KOPT-K1 (cell line): ENCODE data around the gene KISS1R.
"Not testable (repeated sequence)": the region's sequence is repeated elsewhere in the genome, so short reads cannot be mapped to it uniquely, and the experiment has no call there.

Experiments
- H3K27ac ChIP-seq: fragments of 200-600 bp; sonication (generic); 2 replicates; pipeline ENCODE4 v1.5.1; 2016; ENCODE audit warnings: antibody characterized with exemption, mild to moderate bottlenecking, low read depth, low read length; ENCODE audit not compliant: poor library complexity, severe bottlenecking
- H3K36me3 ChIP-seq: fragments of 200-600 bp; sonication (generic); 2 replicates; pipeline ENCODE4 v1.5.1; 2017; ENCODE audit warnings: antibody characterized with exemption, mild to moderate bottlenecking, low read length, moderate library complexity; ENCODE audit not compliant: insufficient read depth
- H3K9me3 ChIP-seq: fragments of 200-600 bp; sonication (generic); 2 replicates; pipeline ENCODE4 v1.5.1; 2017; ENCODE audit warnings: antibody characterized with exemption, low read length, mild to moderate bottlenecking; ENCODE audit not compliant: insufficient read depth, poor library complexity, severe bottlenecking

The KISS1R gene

DNA sequence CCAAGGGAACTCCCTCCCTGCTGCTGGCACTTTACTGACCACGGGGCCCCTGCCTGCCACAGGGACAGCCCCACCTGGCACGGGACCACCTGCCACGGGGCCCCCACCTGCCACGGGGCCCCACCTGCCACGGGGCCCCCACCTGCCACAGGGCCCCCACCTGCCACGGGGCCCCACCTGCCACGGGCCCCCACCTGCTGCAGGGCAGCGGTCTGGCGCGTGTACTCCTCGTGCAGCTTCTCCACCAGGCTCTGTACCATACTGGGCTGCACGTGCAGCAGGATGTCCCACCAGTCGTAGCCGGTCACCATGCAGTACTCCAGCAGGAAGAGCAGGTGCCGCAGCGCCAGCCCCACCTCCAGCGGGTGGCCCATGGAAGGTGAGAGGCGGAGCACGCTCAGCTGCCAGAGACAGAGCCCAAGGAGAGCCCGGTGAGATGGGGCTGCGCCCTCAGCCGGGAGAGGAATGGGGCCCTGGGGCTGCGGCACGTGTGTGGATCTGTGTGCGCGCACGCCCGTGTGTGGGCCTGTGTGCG, 40.3 kb upstream of the KISS1R start:
- no peak overlapping the region for H3K27ac ChIP-seq
- H3K9me3 ChIP-seq = no peaks in the 10 kb centered on the region
- peaks cover 39% of the 10 kb centered on the region; the same call in 1 of the 2 replicates for H3K36me3 ChIP-seq

DNA sequence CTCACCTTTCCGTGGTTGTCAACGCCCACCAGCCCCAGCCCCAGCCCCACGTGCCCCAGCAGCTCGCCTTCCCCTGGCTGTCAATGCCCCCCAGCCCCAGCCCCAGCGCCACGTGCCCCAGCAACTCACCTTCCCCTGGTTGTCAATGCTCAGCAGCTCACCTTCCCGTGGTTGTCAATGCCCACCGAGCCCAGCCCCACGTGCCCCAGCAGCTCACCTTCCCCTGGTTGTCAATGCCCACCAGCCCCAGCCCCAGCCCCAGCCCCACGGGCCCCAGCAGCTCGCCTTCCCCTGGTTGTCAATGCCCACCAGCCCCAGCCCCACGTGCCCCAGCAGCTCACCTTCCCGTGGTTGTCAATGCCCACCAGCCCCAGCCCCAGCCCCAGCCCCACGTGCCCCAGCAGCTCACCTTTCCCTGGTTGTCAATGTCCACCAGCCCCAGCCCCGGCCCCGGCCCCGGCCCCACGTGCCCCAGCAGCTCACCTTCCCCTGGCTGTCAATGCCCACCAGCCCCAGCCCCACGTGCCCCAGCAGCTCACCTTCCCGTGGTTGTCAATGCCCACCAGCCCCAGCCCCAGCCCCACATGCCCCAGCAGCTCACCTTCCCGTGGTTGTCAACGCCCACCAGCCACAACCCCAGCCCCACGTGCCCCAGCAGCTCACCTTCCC, 39.0 kb upstream of the KISS1R start:
- not testable (repeated sequence) for H3K9me3 ChIP-seq, H3K27ac ChIP-seq
- peaks cover 51% of the 10 kb centered on the region; the same call in 1 of the 2 replicates for H3K36me3 ChIP-seq

DNA sequence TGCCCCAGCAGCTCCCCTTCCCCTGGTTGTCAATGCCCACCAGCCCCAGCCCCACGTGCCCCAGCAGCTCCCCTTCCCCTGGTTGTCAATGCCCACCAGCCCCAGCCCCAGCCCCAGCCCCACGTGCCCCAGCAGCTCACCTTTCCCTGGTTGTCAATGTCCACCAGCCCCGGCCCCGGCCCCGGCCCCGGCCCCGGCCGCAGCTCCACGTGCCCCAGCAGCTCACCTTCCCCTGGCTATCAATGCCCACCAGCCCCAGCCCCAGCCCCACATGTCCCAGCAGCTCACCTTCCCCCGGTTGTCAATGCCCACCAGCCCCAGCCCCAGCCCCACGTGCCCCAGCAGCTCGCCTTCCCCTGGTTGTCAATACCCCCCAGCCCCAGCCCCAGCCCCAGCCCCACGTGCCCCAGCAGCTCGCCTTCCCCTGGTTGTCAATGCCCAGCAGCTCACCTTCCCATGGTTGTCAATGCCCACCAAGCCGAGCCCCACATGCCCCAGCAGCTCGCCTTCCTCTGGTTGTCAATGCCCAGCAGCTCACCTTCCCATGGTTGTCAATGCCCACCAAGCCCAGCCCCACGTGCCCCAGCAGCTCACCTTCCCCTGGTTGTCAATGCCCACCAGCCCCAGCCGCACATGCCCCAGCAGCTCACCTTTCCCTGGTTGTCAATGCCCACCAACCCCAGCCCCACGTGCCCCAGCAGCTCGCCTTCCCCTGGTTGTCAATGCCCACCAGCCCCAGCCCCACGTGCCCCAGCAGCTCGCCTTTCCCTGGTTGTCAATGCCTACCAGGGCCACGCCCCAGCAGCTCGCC, 38.2 kb upstream of the KISS1R start:
- H3K36me3 ChIP-seq = peaks cover 53% of the 10 kb centered on the region; the same call in 1 of the 2 replicates
- not testable (repeated sequence) for H3K9me3 ChIP-seq

DNA sequence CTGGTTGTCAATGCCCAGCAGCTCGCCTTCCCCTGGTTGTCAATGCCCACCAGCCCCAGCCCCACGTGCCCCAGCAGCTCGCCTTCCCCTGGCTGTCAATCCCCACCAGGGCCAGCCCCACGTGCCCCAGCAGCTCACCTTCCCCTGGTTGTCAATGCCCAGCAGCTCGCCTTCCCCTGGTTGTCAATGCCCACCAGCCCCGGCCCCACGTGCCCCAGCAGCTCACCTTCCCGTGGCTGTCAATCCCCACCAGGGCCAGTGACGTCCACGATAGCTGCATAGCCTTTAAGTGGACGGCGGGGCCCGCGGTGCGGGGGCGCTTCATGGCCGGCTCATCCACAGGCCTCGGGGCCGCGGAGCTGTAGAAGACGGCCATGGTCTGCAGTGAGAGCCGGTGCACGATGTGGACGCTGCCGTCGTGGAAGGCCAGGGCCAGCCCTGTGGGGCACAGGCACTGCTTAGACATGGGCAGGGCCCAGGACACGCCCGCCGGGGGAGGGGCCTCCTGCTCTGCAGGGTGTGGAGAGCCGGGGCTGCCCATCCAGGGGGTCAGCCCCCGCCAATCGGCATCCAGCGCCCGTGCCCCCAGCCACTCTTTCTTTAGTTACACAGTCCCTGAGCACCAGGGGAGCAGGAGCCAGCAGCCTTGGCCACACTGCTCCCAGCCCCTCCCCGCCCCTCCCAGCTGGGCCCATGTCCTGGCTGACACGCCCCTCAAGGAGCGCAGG, 37.3 kb upstream of the KISS1R start:
- H3K27ac ChIP-seq = no peak overlapping the region
- H3K36me3 ChIP-seq = peaks cover 49% of the 10 kb centered on the region; the same call in 1 of the 2 replicates
- no peaks in the 10 kb centered on the region for H3K9me3 ChIP-seq

More for the DNA sequence above, 38.2 kb upstream of the KISS1R start:
- not testable (repeated sequence) for H3K27ac ChIP-seq

DNA sequence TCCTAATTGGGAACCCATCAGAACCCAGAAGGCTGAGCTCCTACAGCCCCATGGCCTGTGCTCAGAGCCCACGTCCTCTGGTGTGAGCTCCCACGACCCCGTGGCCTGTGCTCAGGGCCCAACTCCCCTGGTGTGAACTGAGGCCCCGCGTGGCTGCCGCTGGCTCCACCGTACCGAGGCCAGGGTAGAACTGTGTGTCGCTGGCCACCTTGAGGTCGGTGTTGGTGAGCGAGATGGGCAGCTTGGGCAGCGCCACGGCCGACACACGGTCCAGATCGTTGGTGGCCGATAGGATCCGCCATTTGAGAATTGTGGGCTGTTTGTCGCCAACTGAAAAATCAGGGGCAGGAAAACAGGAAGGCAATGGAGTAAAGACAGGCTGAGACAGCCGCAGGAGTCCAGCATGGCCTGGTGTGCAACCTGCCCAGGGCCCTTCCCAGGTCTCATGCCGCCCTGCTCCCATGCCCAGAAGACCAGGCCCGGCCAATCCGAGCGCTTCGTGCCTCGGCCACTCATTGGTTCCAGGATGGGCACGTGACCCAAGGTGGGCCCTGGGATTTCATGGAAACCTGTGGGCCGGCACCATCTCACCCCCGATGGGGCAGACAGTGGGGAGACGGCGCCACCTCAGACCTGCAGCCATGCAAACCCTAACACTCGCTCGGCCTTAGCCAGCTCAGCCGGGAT, 35.6 kb upstream of the KISS1R start:
- H3K27ac ChIP-seq = no peak overlapping the region
- H3K9me3 ChIP-seq = no peaks in the 10 kb centered on the region
- H3K36me3 ChIP-seq = peaks cover 53% of the 10 kb centered on the region; the same call in 1 of the 2 replicates

DNA sequence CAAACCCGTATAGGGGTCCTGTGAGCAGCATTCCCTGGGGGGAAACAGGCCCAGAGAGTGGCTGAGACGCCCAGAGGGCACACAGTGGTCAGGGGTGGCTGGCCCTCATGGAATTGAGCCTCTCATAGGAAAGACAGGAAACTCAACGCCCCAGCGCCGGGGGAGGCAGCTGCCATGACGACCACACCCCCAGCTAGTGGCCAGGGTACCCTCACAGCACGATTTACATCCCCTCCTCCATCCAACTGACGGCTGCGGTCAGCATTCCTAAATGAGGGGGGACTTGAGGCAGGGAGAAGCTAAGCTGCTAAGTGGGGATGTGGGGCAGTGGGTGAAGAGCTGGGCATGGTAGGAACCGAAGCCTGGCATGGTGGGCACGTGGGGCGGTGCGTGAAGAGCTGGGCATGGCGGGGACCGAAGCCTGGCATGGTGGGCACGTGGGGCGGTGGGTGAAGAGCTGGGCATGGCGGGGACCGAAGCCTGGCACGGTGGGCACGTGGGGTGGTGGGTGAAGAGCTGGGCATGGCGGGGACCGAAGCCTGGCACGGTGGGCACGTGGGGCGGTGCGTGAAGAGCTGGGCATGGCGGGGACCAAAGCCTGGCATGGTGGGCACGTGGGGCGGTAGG, 34.1 kb upstream of the KISS1R start:
- Histone ChIP-seq H3K27ac (no peak overlapping the region), H3K36me3 (peaks cover 64% of the 10 kb centered on the region), H3K9me3 (no peaks in the 10 kb centered on the region)

DNA sequence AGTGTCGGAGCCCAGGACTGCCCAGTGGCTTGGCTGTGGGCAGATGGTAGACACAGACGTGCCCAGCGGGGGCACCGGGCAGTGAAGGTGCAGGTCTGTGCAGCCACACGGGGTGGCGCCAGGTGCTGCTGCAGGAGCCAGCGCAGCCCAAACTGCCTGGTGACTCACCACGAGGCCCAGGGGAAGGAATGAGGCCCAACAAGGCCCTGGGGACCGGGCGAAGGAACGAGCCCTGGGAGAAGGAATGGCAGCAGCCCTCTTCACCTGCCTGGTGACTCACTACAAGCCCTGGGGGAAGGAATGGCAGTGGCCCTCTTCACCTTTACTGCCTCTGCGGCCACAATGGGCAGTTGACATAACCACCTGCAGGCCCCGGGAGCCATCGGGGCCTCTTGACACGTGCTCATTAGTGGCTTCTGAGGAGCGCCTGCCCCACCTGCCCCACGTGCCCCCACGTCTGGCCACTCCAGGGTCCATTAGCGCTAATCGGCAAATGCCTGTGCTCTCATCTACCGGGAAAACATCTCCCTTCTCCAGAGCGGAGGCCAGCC, 33.4 kb upstream of the KISS1R start:
- Histone ChIP-seq H3K36me3 (peaks cover 69% of the 10 kb centered on the region), H3K9me3 (no peaks in the 10 kb centered on the region), H3K27ac (no peak overlapping the region)

DNA sequence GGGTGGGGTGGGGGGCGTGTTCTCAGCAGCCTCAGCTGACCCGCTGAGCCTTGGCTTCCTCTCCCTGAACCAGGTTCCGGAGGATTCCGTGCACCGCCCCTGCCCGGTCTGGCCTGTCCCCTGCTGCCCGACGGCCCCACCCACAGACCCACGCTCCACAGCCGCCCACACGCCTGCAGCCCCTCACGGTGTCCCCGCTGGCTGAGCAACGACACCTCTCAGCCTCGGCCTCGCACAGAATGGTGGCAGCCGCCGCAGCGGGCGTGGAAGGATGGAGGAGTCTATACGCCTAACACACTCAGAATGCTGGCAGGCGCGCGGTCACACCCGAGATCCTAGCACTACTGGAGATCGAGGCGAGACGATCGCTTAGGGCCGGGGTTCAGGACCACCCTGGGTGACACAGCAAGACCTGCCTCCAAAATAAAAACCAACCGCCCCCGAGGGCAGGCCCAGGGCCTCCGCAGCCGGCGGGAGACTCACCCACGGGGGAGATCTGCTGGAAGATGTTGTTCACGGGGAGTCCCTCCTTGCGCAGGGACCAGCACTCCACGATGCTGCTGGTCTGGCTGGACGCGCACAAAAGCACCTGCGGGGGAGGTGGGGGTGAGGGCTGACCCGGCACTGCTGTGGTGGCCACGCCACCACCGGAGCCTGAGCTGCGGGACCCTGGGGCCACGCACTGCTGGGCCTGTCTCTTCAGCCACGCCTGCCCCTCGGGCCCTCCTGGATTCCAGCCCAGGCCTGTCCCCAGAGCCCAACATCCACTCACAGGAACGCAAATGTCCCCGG, 32.5 kb upstream of the KISS1R start:
- Histone ChIP-seq H3K27ac (no peak overlapping the region), H3K36me3 (peaks cover 77% of the 10 kb centered on the region), H3K9me3 (no peaks in the 10 kb centered on the region)

DNA sequence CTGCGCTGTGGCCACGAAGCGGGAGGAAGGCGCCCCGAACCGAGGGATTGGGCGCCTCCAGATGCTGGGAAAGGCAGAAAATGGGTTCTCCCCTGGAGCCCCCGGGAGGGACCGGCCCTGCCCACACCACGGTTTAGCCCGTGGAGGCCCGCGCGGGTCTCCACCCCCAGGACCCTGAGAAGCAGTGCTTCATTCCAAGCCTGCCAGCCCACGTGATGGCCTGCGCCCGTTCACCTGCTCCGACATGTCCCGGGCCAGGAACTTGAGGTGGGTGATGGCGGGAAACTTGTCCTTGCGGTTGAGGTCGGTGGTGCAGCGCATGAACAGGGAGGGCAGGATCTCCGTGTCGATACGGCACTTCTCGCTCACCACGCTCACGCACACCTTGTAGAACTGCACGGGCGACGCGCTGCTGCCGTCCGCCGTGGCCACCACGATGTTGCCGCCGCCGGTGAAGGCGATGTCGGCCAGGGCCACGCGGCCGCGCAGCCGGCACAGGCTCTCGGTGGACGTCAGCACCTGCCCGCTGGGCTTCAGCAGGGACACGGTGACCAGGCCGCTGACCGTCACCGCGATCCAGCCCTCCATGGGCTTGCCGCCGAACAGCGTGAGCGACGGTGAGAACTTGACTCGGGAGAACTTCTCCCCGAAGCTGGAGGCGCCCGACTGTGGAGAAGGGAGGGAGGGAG, 31.5 kb upstream of the KISS1R start:
- Histone ChIP-seq H3K27ac (no peak overlapping the region), H3K9me3 (no peaks in the 10 kb centered on the region), H3K36me3 (peaks cover 83% of the 10 kb centered on the region)

DNA sequence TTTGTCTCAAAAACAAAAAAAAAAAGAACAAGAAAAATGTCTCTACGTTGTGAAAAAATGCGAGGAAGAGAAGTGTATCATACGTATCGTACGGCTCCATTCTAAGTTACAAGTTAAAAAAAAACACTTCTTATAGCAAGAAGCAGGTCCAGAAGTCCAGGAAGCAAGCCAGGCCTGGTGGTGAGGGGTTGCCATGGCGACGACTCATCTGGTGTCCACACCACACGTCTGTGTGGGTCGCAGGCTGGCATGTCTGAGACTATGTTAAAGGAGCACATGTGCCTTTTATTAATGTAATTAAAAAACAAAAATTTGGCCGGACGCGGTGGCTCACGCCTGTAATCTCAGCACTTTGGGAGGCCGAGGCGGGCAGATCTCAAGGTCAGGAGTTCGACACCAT, 30.1 kb upstream of the KISS1R start:
- Histone ChIP-seq H3K27ac (no peak overlapping the region), H3K9me3 (no peaks in the 10 kb centered on the region), H3K36me3 (peaks cover 72% of the 10 kb centered on the region)

DNA sequence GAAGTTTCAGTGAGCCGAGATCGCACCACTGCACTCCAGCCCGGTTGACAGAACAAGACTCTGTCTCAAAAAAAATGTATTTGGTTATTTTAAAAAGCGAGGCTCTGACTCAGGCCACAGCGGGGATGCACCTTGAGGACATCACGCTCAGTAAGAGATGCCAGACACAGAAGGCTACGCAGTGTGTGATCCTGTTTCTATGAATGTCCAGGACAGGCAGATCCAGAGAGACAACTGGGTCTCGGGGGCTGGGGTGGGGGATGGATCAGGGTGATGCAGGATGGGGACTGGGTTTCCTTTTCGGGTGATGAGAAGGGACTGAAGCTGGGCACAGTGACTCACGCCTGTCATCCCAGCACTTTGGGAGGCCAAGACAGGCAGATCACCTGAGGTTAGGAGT, 29.5 kb upstream of the KISS1R start:
- H3K9me3 ChIP-seq = no peaks in the 10 kb centered on the region
- H3K27ac ChIP-seq = no peak overlapping the region
- peaks cover 67% of the 10 kb centered on the region for H3K36me3 ChIP-seq

DNA sequence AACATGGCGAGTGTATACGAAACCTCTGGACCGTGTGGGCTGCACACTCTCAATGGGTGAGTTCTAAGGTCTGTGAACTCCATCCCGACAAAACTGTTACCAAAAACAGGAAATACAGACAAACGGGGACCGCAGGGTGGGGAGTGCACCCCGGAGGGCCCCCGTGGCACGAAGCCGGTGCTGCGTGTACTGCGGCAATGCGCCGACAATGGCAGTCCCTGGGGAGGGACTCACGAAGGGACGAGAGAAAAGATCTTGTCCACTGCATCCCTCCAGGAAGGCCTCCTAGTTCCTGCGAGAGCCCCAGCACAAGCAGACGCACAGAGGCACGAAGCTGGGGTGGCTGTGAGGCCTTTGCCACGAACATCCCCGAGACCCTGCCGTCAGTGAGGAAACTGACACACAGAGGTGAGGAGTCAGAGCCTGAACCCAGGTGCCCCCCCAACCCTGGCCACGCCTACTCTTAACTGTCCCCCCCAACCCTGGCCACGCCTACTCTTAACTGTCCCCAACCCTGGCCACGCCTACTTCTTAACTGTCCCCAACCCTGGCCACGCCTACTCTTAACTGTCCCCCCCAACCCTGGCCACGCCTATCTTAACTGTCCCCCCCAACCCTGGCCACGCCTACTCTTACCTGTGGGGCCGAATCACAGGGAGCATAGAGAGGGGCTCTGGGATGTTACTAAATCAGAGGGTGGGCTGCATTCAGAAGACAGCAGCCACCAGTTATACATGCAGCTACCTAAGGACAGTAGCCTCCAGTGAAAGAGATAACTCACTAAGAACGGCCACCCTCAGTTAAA, 28.4 kb upstream of the KISS1R start:
- Histone ChIP-seq H3K27ac (no peak overlapping the region), H3K9me3 (no peaks in the 10 kb centered on the region), H3K36me3 (peaks cover 56% of the 10 kb centered on the region)
